HEK293 (cell line): ENCODE data around the gene LPXN.

Experiments
- TCF7L2 ChIP-seq: IDR thresholded peaks from 2 replicates; pipeline ENCODE4 v1.6.1; 2011; ENCODE audit warnings: low read depth, mild to moderate bottlenecking, inconsistent platforms, low read length, moderate library complexity, borderline replicate concordance
- ZBTB7A ChIP-seq: fragments of 450-650 bp; formaldehyde crosslinking; IDR thresholded peaks from 2 replicates; pipeline ENCODE4 v1.5.1; 2016; ENCODE audit warnings: low read depth, missing biosample characterization, missing genetic modification characterization
- ZFHX2 ChIP-seq: fragments of 450-650 bp; formaldehyde crosslinking; conservative IDR thresholded peaks from 2 replicates; pipeline ENCODE4 v1.5.1; 2016; ENCODE audit warnings: missing biosample characterization, missing genetic modification characterization
- ZNF211 ChIP-seq: fragments of 450-650 bp; formaldehyde crosslinking; IDR thresholded peaks from 2 replicates; pipeline ENCODE4 v1.5.1; 2016; ENCODE audit warnings: low read depth, missing biosample characterization, missing genetic modification characterization
- ZNF37A ChIP-seq: fragments of 450-650 bp; IDR thresholded peaks from 2 replicates; pipeline ENCODE4 v1.5.1; 2018; ENCODE audit warnings: missing biosample characterization, missing genetic modification characterization
- ZNF544 ChIP-seq: fragments of 450-650 bp; formaldehyde crosslinking; IDR thresholded peaks from 2 replicates; pipeline ENCODE4 v1.5.0; 2017; ENCODE audit warnings: missing biosample characterization, missing genetic modification characterization
- ZNF670 ChIP-seq: fragments of 450-650 bp; formaldehyde crosslinking; IDR thresholded peaks from 2 replicates; pipeline ENCODE4 v1.5.1; 2016; ENCODE audit warnings: missing biosample characterization, missing genetic modification characterization, low read depth
- ZNF707 ChIP-seq: fragments of 450-650 bp; formaldehyde crosslinking; IDR thresholded peaks from 2 replicates; pipeline ENCODE4 v1.5.1; 2016; ENCODE audit warnings: missing biosample characterization, missing genetic modification characterization
- ZNF792 ChIP-seq: fragments of 450-650 bp; formaldehyde crosslinking; IDR thresholded peaks from 2 replicates; pipeline ENCODE4 v1.5.1; 2016; ENCODE audit warnings: missing biosample characterization, missing genetic modification characterization
- TF ChIP-seq, protein P1 (sequence below): fragments of 450-650 bp; formaldehyde crosslinking; IDR thresholded peaks from 2 replicates; pipeline ENCODE4 v1.5.1; 2016; ENCODE audit warnings: missing biosample characterization, missing genetic modification characterization
- TF ChIP-seq, protein P2 (sequence below): fragments of 450-650 bp; formaldehyde crosslinking; conservative IDR thresholded peaks from 2 replicates; pipeline ENCODE4 v1.5.1; 2016; ENCODE audit warnings: low read depth, missing biosample characterization, missing genetic modification characterization
- TF ChIP-seq, protein P3 (sequence below): fragments of 450-650 bp; formaldehyde crosslinking; IDR thresholded peaks from 2 replicates; pipeline ENCODE4 v1.5.1; 2016; ENCODE audit warnings: missing biosample characterization, missing genetic modification characterization

DNA sequence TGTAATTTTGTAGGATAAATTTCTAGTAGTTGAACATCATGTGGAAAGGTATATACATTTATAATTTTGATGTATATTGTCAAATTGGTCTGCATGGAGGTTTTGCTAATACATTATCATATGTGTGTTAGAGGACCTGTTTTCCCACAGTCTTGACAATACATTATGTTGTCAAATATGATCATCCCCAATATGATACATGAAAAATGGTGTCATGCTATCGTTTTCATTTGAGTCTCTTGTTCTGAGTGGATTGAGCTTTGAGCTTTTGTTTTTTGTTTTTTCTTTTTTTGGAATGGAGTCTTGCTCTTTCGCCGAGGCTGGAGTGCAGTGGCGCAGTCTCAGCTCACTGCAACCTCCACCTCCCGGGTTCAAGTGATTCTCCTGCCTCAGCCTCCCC is 32.7 kb upstream of the LPXN start:
- TF ChIP-seq, protein P1, sequence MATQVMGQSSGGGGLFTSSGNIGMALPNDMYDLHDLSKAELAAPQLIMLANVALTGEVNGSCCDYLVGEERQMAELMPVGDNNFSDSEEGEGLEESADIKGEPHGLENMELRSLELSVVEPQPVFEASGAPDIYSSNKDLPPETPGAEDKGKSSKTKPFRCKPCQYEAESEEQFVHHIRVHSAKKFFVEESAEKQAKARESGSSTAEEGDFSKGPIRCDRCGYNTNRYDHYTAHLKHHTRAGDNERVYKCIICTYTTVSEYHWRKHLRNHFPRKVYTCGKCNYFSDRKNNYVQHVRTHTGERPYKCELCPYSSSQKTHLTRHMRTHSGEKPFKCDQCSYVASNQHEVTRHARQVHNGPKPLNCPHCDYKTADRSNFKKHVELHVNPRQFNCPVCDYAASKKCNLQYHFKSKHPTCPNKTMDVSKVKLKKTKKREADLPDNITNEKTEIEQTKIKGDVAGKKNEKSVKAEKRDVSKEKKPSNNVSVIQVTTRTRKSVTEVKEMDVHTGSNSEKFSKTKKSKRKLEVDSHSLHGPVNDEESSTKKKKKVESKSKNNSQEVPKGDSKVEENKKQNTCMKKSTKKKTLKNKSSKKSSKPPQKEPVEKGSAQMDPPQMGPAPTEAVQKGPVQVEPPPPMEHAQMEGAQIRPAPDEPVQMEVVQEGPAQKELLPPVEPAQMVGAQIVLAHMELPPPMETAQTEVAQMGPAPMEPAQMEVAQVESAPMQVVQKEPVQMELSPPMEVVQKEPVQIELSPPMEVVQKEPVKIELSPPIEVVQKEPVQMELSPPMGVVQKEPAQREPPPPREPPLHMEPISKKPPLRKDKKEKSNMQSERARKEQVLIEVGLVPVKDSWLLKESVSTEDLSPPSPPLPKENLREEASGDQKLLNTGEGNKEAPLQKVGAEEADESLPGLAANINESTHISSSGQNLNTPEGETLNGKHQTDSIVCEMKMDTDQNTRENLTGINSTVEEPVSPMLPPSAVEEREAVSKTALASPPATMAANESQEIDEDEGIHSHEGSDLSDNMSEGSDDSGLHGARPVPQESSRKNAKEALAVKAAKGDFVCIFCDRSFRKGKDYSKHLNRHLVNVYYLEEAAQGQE = no peak
- TF ChIP-seq ZNF707 (tag by site-specific recombination) (no peak), ZBTB7A (tag by site-specific recombination) (no peak), ZFHX2 (tag by site-specific recombination) (no peak), TCF7L2 (no peak), ZNF544 (tag by site-specific recombination) (no peak), ZNF670 (tag by site-specific recombination) (no peak), ZNF792 (tag by site-specific recombination) (no peak), ZNF211 (no peak), ZNF37A (tag by site-specific recombination) (no peak)
- TF ChIP-seq, protein P2, sequence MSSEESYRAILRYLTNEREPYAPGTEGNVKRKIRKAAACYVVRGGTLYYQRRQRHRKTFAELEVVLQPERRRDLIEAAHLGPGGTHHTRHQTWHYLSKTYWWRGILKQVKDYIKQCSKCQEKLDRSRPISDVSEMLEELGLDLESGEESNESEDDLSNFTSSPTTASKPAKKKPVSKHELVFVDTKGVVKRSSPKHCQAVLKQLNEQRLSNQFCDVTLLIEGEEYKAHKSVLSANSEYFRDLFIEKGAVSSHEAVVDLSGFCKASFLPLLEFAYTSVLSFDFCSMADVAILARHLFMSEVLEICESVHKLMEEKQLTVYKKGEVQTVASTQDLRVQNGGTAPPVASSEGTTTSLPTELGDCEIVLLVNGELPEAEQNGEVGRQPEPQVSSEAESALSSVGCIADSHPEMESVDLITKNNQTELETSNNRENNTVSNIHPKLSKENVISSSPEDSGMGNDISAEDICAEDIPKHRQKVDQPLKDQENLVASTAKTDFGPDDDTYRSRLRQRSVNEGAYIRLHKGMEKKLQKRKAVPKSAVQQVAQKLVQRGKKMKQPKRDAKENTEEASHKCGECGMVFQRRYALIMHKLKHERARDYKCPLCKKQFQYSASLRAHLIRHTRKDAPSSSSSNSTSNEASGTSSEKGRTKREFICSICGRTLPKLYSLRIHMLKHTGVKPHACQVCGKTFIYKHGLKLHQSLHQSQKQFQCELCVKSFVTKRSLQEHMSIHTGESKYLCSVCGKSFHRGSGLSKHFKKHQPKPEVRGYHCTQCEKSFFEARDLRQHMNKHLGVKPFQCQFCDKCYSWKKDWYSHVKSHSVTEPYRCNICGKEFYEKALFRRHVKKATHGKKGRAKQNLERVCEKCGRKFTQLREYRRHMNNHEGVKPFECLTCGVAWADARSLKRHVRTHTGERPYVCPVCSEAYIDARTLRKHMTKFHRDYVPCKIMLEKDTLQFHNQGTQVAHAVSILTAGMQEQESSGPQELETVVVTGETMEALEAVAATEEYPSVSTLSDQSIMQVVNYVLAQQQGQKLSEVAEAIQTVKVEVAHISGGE (tag by site-specific recombination) = no peak
- TF ChIP-seq, protein P3, sequence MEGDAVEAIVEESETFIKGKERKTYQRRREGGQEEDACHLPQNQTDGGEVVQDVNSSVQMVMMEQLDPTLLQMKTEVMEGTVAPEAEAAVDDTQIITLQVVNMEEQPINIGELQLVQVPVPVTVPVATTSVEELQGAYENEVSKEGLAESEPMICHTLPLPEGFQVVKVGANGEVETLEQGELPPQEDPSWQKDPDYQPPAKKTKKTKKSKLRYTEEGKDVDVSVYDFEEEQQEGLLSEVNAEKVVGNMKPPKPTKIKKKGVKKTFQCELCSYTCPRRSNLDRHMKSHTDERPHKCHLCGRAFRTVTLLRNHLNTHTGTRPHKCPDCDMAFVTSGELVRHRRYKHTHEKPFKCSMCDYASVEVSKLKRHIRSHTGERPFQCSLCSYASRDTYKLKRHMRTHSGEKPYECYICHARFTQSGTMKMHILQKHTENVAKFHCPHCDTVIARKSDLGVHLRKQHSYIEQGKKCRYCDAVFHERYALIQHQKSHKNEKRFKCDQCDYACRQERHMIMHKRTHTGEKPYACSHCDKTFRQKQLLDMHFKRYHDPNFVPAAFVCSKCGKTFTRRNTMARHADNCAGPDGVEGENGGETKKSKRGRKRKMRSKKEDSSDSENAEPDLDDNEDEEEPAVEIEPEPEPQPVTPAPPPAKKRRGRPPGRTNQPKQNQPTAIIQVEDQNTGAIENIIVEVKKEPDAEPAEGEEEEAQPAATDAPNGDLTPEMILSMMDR (tag by site-specific recombination) = no peak
